H1 (cell line): ENCODE results near the gene GABRA6. TPM values are rescaled to one million over a fixed set of nuclear protein-coding genes. Genes with fewer than 3 reads are reported as not detected.

ENCODE experiments used
- ASH2L ChIP-seq: fragments of 200-600, 300-600 bp; sonication (generic); IDR thresholded peaks from one replicate; pipeline ENCODE4 v1.7.1; 2017; ENCODE audit warnings: low read length
- KDM4A ChIP-seq: IDR thresholded peaks from one replicate; pipeline ENCODE4 v1.7.1; 2012; ENCODE audit warnings: low read depth, mild to moderate bottlenecking, moderate library complexity, low read length, inconsistent platforms; ENCODE audit not compliant: severe bottlenecking
- RAD21 ChIP-seq, 2 experiments: IDR thresholded peaks in 1 of 2; conservative IDR thresholded peaks in 1 of 2; 2 replicates each; pipeline ENCODE4 v1.6.1; 2011; ENCODE audit warnings: low read depth in 2 of 2, low read length in 2 of 2, improper control_type of control experiment in 1 of 2, inconsistent platforms in 1 of 2, mild to moderate bottlenecking in 1 of 2, moderate library complexity in 1 of 2
- polyA plus RNA-seq, 7 experiments: library from polyadenylated mRNA; depleted of rRNA in 3 of 7; stranded (reverse) in 5 of 7; unstranded in 2 of 7; fragments of >200 nt in 5 of 7; fragments of 200-250 nt in 2 of 7; gene quantifications; 1 replicate in 5 of 7; 2 replicates in 1 of 7; 4 replicates in 1 of 7; pipeline versions ENCODE4 v1.2.1 to v1.2.3, GENCODE V29; 2011 to 2013; ENCODE audit warnings: missing spikeins in 2 of 7, mixed read lengths in 2 of 7
- total RNA-seq: library from RNA; stranded (reverse); fragmentation: NEBNext Ultra II Directional; extraction: Animal tissue kit (Norgen Biotek cat#: 25700); gene quantifications from 2 replicates; pipeline ENCODE4 v1.2.1, GENCODE V29; 2021

Gene GABRA6
- total and polyA plus RNA-seq, 2 of the 8 experiments (the other 6 are each of a cell fraction or from before 2014, with no cell fraction given): not detected

GRCh38 chr5:161745392-161745791, 59.9 kb downstream of the GABRA6 start (continued):
- TF ChIP-seq KDM4A (no peak), ASH2L (no peak), RAD21 (IDR thresholded peaks at IDR 0.05 in 1 of 2, conservative IDR thresholded peaks at IDR 0.05 in 1 of 2; ENCODE audit: low read depth in 2 of 2, low read length in 2 of 2) (no peak)
